ENCODE results near the gene TFEB.

The TFEB gene

DNA sequence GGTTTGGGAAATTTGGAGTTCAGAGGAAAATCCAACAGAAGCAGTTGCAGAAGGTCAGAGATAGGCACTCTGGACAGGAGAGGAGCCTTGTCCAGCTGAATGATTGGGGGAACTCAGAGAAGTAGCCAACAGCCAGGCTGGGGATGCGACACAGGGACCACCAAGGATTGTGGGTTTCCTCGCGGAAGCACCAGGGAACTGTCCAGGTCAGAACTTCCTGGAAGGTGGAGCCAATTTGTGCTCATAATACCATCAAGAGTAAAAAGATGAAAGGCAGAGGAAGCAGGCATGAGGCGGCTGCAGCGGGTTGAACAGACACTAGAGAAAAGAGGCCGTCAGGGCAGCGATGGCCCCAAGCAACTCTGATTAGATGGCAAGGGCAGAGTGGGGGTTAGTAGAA is 63.4 kb downstream of the TFEB start:
- no peak overlapping the region for H2BK12ac ChIP-seq (ENCODE audit: low read length)
- no peak overlapping the region for H3K14ac ChIP-seq (ENCODE audit: low read length)
- no peak overlapping the region for H4K12ac ChIP-seq (ENCODE audit: low read depth, low read length)
- no peak overlapping the region for H4K91ac ChIP-seq (ENCODE audit: low read depth, low read length)
- H3K18ac ChIP-seq (ENCODE audit: low read length) = no peak overlapping the region
- H3K4ac ChIP-seq (ENCODE audit: low read depth, low read length) = no peak overlapping the region
- H3K4me3 ChIP-seq (ENCODE audit: low read depth, low read length) = no peak overlapping the region
- H3K27ac ChIP-seq (ENCODE audit: low read depth, low read length) = no peak overlapping the region
- no peak overlapping the region for H2BK120ac ChIP-seq (ENCODE audit: insufficient read depth, low read length, poor library complexity)
- no peak overlapping the region for H2AFZ ChIP-seq (ENCODE audit: insufficient read depth, low read length, poor library complexity)
- H3K36me3 ChIP-seq (ENCODE audit: control insufficient read depth in 1 of 2, insufficient read depth in 2 of 2, low read length in 2 of 2) = no peaks in the 10 kb centered on the region
- H2AK5ac ChIP-seq (ENCODE audit: low read length) = no peak overlapping the region
- no peak overlapping the region for H3K9ac ChIP-seq (ENCODE audit: low read length)
- no peaks in the 10 kb centered on the region for H3K79me2 ChIP-seq (ENCODE audit: control insufficient read depth, insufficient read depth, low read length, poor library complexity)
- H3K23ac ChIP-seq (ENCODE audit: low read length) = no peak overlapping the region
- H2BK5ac ChIP-seq (ENCODE audit: low read depth, low read length, poor library complexity) = no peak overlapping the region
- no peak for DNase-seq
- peaks cover 6% of the 10 kb centered on the region for H3K9me3 ChIP-seq (ENCODE audit: insufficient read depth, low read depth, low read length)
- H4K8ac ChIP-seq (ENCODE audit: low read depth, low read length) = no peak overlapping the region
- no peaks in the 10 kb centered on the region for H3K4me1 ChIP-seq (ENCODE audit: control insufficient read depth in 1 of 2, insufficient read depth in 2 of 2, low read length in 2 of 2)
- no peaks in the 10 kb centered on the region for H3K79me1 ChIP-seq (ENCODE audit: low read length)
- no CpG with 5 or more reads among the region's 7 CpGs for WGBS (ENCODE audit: extremely low coverage, insufficient coverage, insufficient read length)
- no peaks in the 10 kb centered on the region for H3K27me3 ChIP-seq (ENCODE audit: insufficient read depth, low read length)
- H3K4me2 ChIP-seq (ENCODE audit: low read length) = no peak overlapping the region

GRCh38 chr6:41671376-41671775 is 64.0 kb downstream of the TFEB start:
- no peak overlapping the region for H3K27ac ChIP-seq (ENCODE audit: low read depth, low read length)
- no peaks in the 10 kb centered on the region for H3K79me2 ChIP-seq (ENCODE audit: control insufficient read depth, insufficient read depth, low read length, poor library complexity)
- no peaks in the 10 kb centered on the region for H3K4me1 ChIP-seq (ENCODE audit: control insufficient read depth in 1 of 2, insufficient read depth in 2 of 2, low read length in 2 of 2)
- no peak overlapping the region for H3K4me2 ChIP-seq (ENCODE audit: low read length)
- H3K18ac ChIP-seq (ENCODE audit: low read length) = no peak overlapping the region
- H3K4ac ChIP-seq (ENCODE audit: low read depth, low read length) = no peak overlapping the region
- H2BK5ac ChIP-seq (ENCODE audit: low read depth, low read length, poor library complexity) = no peak overlapping the region
- no peak overlapping the region for H3K9ac ChIP-seq (ENCODE audit: low read length)
- no peak overlapping the region for H3K4me3 ChIP-seq (ENCODE audit: low read depth, low read length)
- no CpG with 5 or more reads among the region's 5 CpGs for whole genome bisulfite sequencing (ENCODE audit: extremely low coverage, insufficient coverage, insufficient read length)
- no peaks in the 10 kb centered on the region for H3K36me3 ChIP-seq (ENCODE audit: control insufficient read depth in 1 of 2, insufficient read depth in 2 of 2, low read length in 2 of 2)
- H2AFZ ChIP-seq (ENCODE audit: insufficient read depth, low read length, poor library complexity) = no peak overlapping the region
- peaks cover 5% of the 10 kb centered on the region for H3K9me3 ChIP-seq (ENCODE audit: insufficient read depth, low read depth, low read length)
- H4K12ac ChIP-seq (ENCODE audit: low read depth, low read length) = no peak overlapping the region
- no peak overlapping the region for H2BK12ac ChIP-seq (ENCODE audit: low read length)
- no peak overlapping the region for H3K14ac ChIP-seq (ENCODE audit: low read length)
- no peak overlapping the region for H4K91ac ChIP-seq (ENCODE audit: low read depth, low read length)
- no peaks in the 10 kb centered on the region for H3K27me3 ChIP-seq (ENCODE audit: insufficient read depth, low read length)
- no peak overlapping the region for H2AK5ac ChIP-seq (ENCODE audit: low read length)
- H3K79me1 ChIP-seq (ENCODE audit: low read length) = no peaks in the 10 kb centered on the region
- H3K23ac ChIP-seq (ENCODE audit: low read length) = no peak overlapping the region
- H2BK120ac ChIP-seq (ENCODE audit: insufficient read depth, low read length, poor library complexity) = no peak overlapping the region
- no peak overlapping the region for H4K8ac ChIP-seq (ENCODE audit: low read depth, low read length)
- no peak for DNase-seq

GRCh38 chr6:41670703-41671360 is 64.6 kb downstream of the TFEB start:
- no peaks in the 10 kb centered on the region for H3K79me1 ChIP-seq (ENCODE audit: low read length)
- DNase-seq = no peak
- no peak overlapping the region for H3K14ac ChIP-seq (ENCODE audit: low read length)
- H4K8ac ChIP-seq (ENCODE audit: low read depth, low read length) = no peak overlapping the region
- no peak overlapping the region for H3K4me3 ChIP-seq (ENCODE audit: low read depth, low read length)
- H2BK120ac ChIP-seq (ENCODE audit: insufficient read depth, low read length, poor library complexity) = no peak overlapping the region
- no peaks in the 10 kb centered on the region for H3K27me3 ChIP-seq (ENCODE audit: insufficient read depth, low read length)
- H2AK5ac ChIP-seq (ENCODE audit: low read length) = no peak overlapping the region
- no peak overlapping the region for H2BK5ac ChIP-seq (ENCODE audit: low read depth, low read length, poor library complexity)
- no peak overlapping the region for H2AFZ ChIP-seq (ENCODE audit: insufficient read depth, low read length, poor library complexity)
- H3K18ac ChIP-seq (ENCODE audit: low read length) = no peak overlapping the region
- no peak overlapping the region for H3K4ac ChIP-seq (ENCODE audit: low read depth, low read length)
- no peak overlapping the region for H3K4me2 ChIP-seq (ENCODE audit: low read length)
- no peaks in the 10 kb centered on the region for H3K79me2 ChIP-seq (ENCODE audit: control insufficient read depth, insufficient read depth, low read length, poor library complexity)
- no peak overlapping the region for H4K12ac ChIP-seq (ENCODE audit: low read depth, low read length)
- H3K36me3 ChIP-seq (ENCODE audit: control insufficient read depth in 1 of 2, insufficient read depth in 2 of 2, low read length in 2 of 2) = no peaks in the 10 kb centered on the region
- WGBS (ENCODE audit: extremely low coverage, insufficient coverage, insufficient read length) = no CpG with 5 or more reads among the region's 9 CpGs
- no peaks in the 10 kb centered on the region for H3K4me1 ChIP-seq (ENCODE audit: control insufficient read depth in 1 of 2, insufficient read depth in 2 of 2, low read length in 2 of 2)
- H4K91ac ChIP-seq (ENCODE audit: low read depth, low read length) = no peak overlapping the region
- no peak overlapping the region for H3K23ac ChIP-seq (ENCODE audit: low read length)
- H3K9ac ChIP-seq (ENCODE audit: low read length) = no peak overlapping the region
- H2BK12ac ChIP-seq (ENCODE audit: low read length) = no peak overlapping the region
- no peak overlapping the region for H3K27ac ChIP-seq (ENCODE audit: low read depth, low read length)
- H3K9me3 ChIP-seq (ENCODE audit: insufficient read depth, low read depth, low read length) = peaks cover 5% of the 10 kb centered on the region

DNA sequence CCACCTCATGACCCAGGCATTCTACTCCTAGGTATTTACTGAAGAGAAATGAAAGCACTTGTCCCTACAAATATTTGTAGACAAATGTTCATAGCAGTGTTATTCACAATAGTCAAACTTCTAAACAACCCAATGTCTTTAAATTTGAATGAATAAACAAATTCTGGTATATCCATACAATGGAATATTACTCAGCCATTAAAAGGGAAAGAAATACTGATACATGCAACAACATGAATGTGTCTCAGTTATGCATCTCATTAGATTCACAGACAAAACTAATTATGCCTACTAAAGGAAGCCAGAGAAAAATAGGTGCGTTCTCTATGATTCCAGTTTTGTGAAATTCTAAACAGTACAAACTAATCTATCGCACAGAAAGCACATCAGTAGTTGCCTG is 66.4 kb downstream of the TFEB start:
- Histone ChIP-seq H2AFZ (ENCODE audit: insufficient read depth, low read length, poor library complexity) (no peak overlapping the region), H2AK5ac (ENCODE audit: low read length) (no peak overlapping the region), H3K4me1 (ENCODE audit: control insufficient read depth in 1 of 2, insufficient read depth in 2 of 2, low read length in 2 of 2) (no peaks in the 10 kb centered on the region), H2BK12ac (ENCODE audit: low read length) (no peak overlapping the region), H3K79me1 (ENCODE audit: low read length) (no peaks in the 10 kb centered on the region), H2BK5ac (ENCODE audit: low read depth, low read length, poor library complexity) (no peak overlapping the region), H3K9me3 (ENCODE audit: insufficient read depth, low read depth, low read length) (peaks cover 5% of the 10 kb centered on the region), H3K23ac (ENCODE audit: low read length) (no peak overlapping the region), H3K27me3 (ENCODE audit: insufficient read depth, low read length) (no peaks in the 10 kb centered on the region), H3K9ac (ENCODE audit: low read length) (no peak overlapping the region), H3K14ac (ENCODE audit: low read length) (no peak overlapping the region), H4K8ac (ENCODE audit: low read depth, low read length) (no peak overlapping the region), H3K27ac (ENCODE audit: low read depth, low read length) (no peak overlapping the region), H3K18ac (ENCODE audit: low read length) (no peak overlapping the region), H2BK120ac (ENCODE audit: insufficient read depth, low read length, poor library complexity) (no peak overlapping the region), H4K12ac (ENCODE audit: low read depth, low read length) (no peak overlapping the region), H3K36me3 (ENCODE audit: control insufficient read depth in 1 of 2, insufficient read depth in 2 of 2, low read length in 2 of 2) (no peaks in the 10 kb centered on the region), H3K79me2 (ENCODE audit: control insufficient read depth, insufficient read depth, low read length, poor library complexity) (no peaks in the 10 kb centered on the region), H3K4me3 (ENCODE audit: low read depth, low read length) (no peak overlapping the region), H4K91ac (ENCODE audit: low read depth, low read length) (no peak overlapping the region), H3K4ac (ENCODE audit: low read depth, low read length) (no peak overlapping the region), H3K4me2 (ENCODE audit: low read length) (no peak overlapping the region)
- WGBS (ENCODE audit: extremely low coverage, insufficient coverage, insufficient read length) = no CpG with 5 or more reads among the region's 2 CpGs
- DNase-seq = no peak
